ENCODE results near the gene MYRFL. TPM values are rescaled to one million over a fixed set of nuclear protein-coding genes. Genes with fewer than 3 reads are reported as not detected.

The MYRFL gene
- polyA plus RNA-seq, 1 of the 3 experiments (the other 2 are of a cell fraction): not detected

GRCh38 chr12:69978020-69978419 is 153.0 kb downstream of the MYRFL start:
- CTCF ChIA-PET: no interaction called here

GRCh38 chr12:69981881-69982475 is 157.0 kb downstream of the MYRFL start:
- TF ChIP-seq JUND (IDR thresholded peaks at IDR 0.05) (no peak), POLR2AphosphoS5 (IDR thresholded peaks at IDR 0.05; ENCODE audit: low read depth, low read length) (no peak), RAD21 (IDR thresholded peaks at IDR 0.05; ENCODE audit: low read length) (no peak), FOXM1 (IDR thresholded peaks at IDR 0.05; ENCODE audit: low read depth) (no peak), IRF3 (IDR thresholded peaks at IDR 0.05; ENCODE audit: low read depth, low read length) (no peak), NFIC (IDR thresholded peaks at IDR 0.05; ENCODE audit: borderline replicate concordance) (no peak), ELF1 (IDR thresholded peaks at IDR 0.05) (no peak), TAF1 (IDR thresholded peaks at IDR 0.05; ENCODE audit: borderline replicate concordance, low read depth, low read length) (no peak), SIN3A (IDR thresholded peaks at IDR 0.05; ENCODE audit: borderline replicate concordance, low read depth, low read length) (no peak), FOSL2 (IDR thresholded peaks at IDR 0.05; ENCODE audit: borderline replicate concordance, low read depth) (no peak)
- 47% methylated on average over 5 of the region's 5 CpGs for whole genome bisulfite sequencing (ENCODE audit: low lambda C conversion rate)
- Histone ChIP-seq H3K9me3 (no peaks in the 10 kb centered on the region), H3F3A (replicated peaks; ENCODE audit: insufficient read depth) (no peaks in the 10 kb centered on the region), H3K27me3 (ENCODE audit: insufficient read depth) (no peaks in the 10 kb centered on the region), H3K9me2 (no peaks in the 10 kb centered on the region), H3K36me3 (replicated peaks in 1 of 2; ENCODE audit: control insufficient read depth in 1 of 2, insufficient read depth in 2 of 2, low read length in 1 of 2) (no peaks in the 10 kb centered on the region), H3K79me2 (ENCODE audit: insufficient read depth) (no peaks in the 10 kb centered on the region), H3K27ac (ENCODE audit: low read depth in 2 of 2, low read length in 1 of 2) (no peak overlapping the region), H3K4me1 (ENCODE audit: control insufficient read depth in 1 of 2, insufficient read depth in 2 of 2, low read depth in 1 of 2, low read length in 1 of 2) (peaks cover 0 to 1% of the 10 kb centered on the region in 2 experiments; a peak in 2 of 4 replicates), H3K4me3 (ENCODE audit: low read depth in 2 of 2, low read length in 1 of 2) (no peak overlapping the region), H3K4me2 (no peak overlapping the region), H3K9ac (no peak overlapping the region), H4K20me1 (ENCODE audit: insufficient read depth) (no peaks in the 10 kb centered on the region), H2AFZ (ENCODE audit: low read depth) (no peak overlapping the region)
- DNase-seq: no peak
- ChIA-PET CTCF (no interaction called here), POLR2A (no interaction called here)

More at GRCh38 chr12:69978020-69978419, 153.0 kb downstream of the MYRFL start:
- Histone ChIP-seq H3K4me2 (no peak overlapping the region), H3K27me3 (ENCODE audit: insufficient read depth) (0 out of 2 replicates have a peak, but pooled peaks cover 4% of the 10 kb centered on the region), H3K36me3 (replicated peaks in 1 of 2; ENCODE audit: control insufficient read depth in 1 of 2, insufficient read depth in 2 of 2, low read length in 1 of 2) (no peaks in the 10 kb centered on the region), H3K4me1 (ENCODE audit: control insufficient read depth in 1 of 2, insufficient read depth in 2 of 2, low read depth in 1 of 2, low read length in 1 of 2) (no peaks in the 10 kb centered on the region), H3K4me3 (ENCODE audit: low read depth in 2 of 2, low read length in 1 of 2) (no peak overlapping the region), H3K9ac (no peak overlapping the region), H3K9me2 (no peaks in the 10 kb centered on the region), H3K9me3 (no peaks in the 10 kb centered on the region), H2AFZ (ENCODE audit: low read depth) (no peak overlapping the region), H3K27ac (ENCODE audit: low read depth in 2 of 2, low read length in 1 of 2) (no peak overlapping the region), H4K20me1 (ENCODE audit: insufficient read depth) (no peaks in the 10 kb centered on the region), H3K79me2 (ENCODE audit: insufficient read depth) (no peaks in the 10 kb centered on the region), H3F3A (replicated peaks; ENCODE audit: insufficient read depth) (no peaks in the 10 kb centered on the region)
- WGBS (ENCODE audit: low lambda C conversion rate): 59% methylated on average over 6 of the region's 6 CpGs
- DNase-seq: no peak
- TF ChIP-seq EP300 (IDR thresholded peaks at IDR 0.05; ENCODE audit: borderline replicate concordance in 1 of 2, low read depth in 1 of 2, low read length in 1 of 2) (no peak), NFIC (IDR thresholded peaks at IDR 0.05; ENCODE audit: borderline replicate concordance) (no peak), ELF1 (IDR thresholded peaks at IDR 0.05) (no peak)
- POLR2A ChIA-PET: no interaction called here

GRCh38 chr12:69984241-69984640 is 159.2 kb downstream of the MYRFL start:
- WGBS (ENCODE audit: low lambda C conversion rate): 91% methylated on average over 7 of the region's 7 CpGs
- CTCF ChIA-PET: interaction anchor here (0.6 to 1.3 kb wide), 3 partner anchors 84 to 247 kb away, joined by 3 to 4 read pairs (median 4); no protein-coding TSS in a partner anchor

More at GRCh38 chr12:69984241-69984640, 159.2 kb downstream of the MYRFL start:
- Histone ChIP-seq H3K79me2 (ENCODE audit: insufficient read depth) (no peaks in the 10 kb centered on the region), H3K27ac (ENCODE audit: low read depth in 2 of 2, low read length in 1 of 2) (no peak overlapping the region), H3K9me3 (no peaks in the 10 kb centered on the region), H3K36me3 (replicated peaks in 1 of 2; ENCODE audit: control insufficient read depth in 1 of 2, insufficient read depth in 2 of 2, low read length in 1 of 2) (no peaks in the 10 kb centered on the region), H3K4me2 (no peak overlapping the region), H3K9me2 (no peaks in the 10 kb centered on the region), H3K27me3 (ENCODE audit: insufficient read depth) (no peaks in the 10 kb centered on the region), H3K4me1 (ENCODE audit: control insufficient read depth in 1 of 2, insufficient read depth in 2 of 2, low read depth in 1 of 2, low read length in 1 of 2) (peaks cover 0 to 24% of the 10 kb centered on the region in 2 experiments; a peak in 2 of 4 replicates), H3F3A (replicated peaks; ENCODE audit: insufficient read depth) (peaks cover 14% of the 10 kb centered on the region), H2AFZ (ENCODE audit: low read depth) (no peak overlapping the region), H3K4me3 (ENCODE audit: low read depth in 2 of 2, low read length in 1 of 2) (no peak overlapping the region), H3K9ac (no peak overlapping the region), H4K20me1 (ENCODE audit: insufficient read depth) (no peaks in the 10 kb centered on the region)
- TF ChIP-seq USF1 (IDR thresholded peaks at IDR 0.05; ENCODE audit: borderline replicate concordance, low read depth) (no peak), NFIC (IDR thresholded peaks at IDR 0.05; ENCODE audit: borderline replicate concordance) (no peak), RCOR1 (IDR thresholded peaks at IDR 0.05; ENCODE audit: low read length) (no peak), USF2 (IDR thresholded peaks at IDR 0.05; ENCODE audit: borderline replicate concordance, low read depth, low read length) (no peak), FOXM1 (IDR thresholded peaks at IDR 0.05; ENCODE audit: low read depth) (no peak), YY1 (IDR thresholded peaks at IDR 0.05; ENCODE audit: low read depth) (no peak), RAD21 (IDR thresholded peaks at IDR 0.05; ENCODE audit: low read length) (no peak), NRF1 (IDR thresholded peaks at IDR 0.05; ENCODE audit: low read depth, low read length) (no peak), IRF3 (IDR thresholded peaks at IDR 0.05; ENCODE audit: low read depth, low read length) (no peak), FOSL2 (IDR thresholded peaks at IDR 0.05; ENCODE audit: borderline replicate concordance, low read depth) (no peak)
- DNase-seq: no peak
- POLR2A ChIA-PET: no interaction called here

Data from SK-N-SH (cell line).